Progenitor cell of endocrine pancreas (in vitro differentiated cells): ENCODE measurements around the gene CALN1. TPM values are rescaled to one million over a fixed set of nuclear protein-coding genes. Genes with fewer than 3 reads are reported as not detected.

ENCODE experiments used
- DNase-seq: peaks from one replicate; pipeline ENCODE4 v3.0.0; 2021; ENCODE audit warnings: low spot score; ENCODE audit not compliant: unreplicated experiment
- H3K27ac Mint-ChIP-seq: 2 replicates; pipeline ENCODE4 v1.8.0; 2021; ENCODE audit warnings: mild to moderate bottlenecking, moderate library complexity, mixed read lengths
- H3K27me3 Mint-ChIP-seq: 2 replicates; pipeline ENCODE4 v1.8.0; 2021; ENCODE audit warnings: mixed read lengths
- H3K36me3 Mint-ChIP-seq: 2 replicates; pipeline ENCODE4 v1.8.0; 2022; ENCODE audit warnings: mixed read lengths; ENCODE audit not compliant: insufficient read depth
- H3K4me1 Mint-ChIP-seq: 2 replicates; pipeline ENCODE4 v1.8.0; 2021; ENCODE audit warnings: low read depth, mixed read lengths
- H3K4me3 Mint-ChIP-seq: 2 replicates; pipeline ENCODE4 v1.8.0; 2021; ENCODE audit warnings: low read depth, mild to moderate bottlenecking, moderate library complexity, mixed read lengths
- H3K9me3 Mint-ChIP-seq: 2 replicates; pipeline ENCODE4 v1.8.0; 2021; ENCODE audit warnings: low read depth, mixed read lengths
- total RNA-seq: library from RNA; stranded (reverse); gene quantifications from 2 replicates; pipeline ENCODE4 v1.2.1, GENCODE V29; 2021
- TF ChIP-seq, protein P1 (sequence below): fragments of 200-600 bp; sonication (generic); IDR thresholded peaks from one replicate; pipeline ENCODE4 v1.5.0; 2021; ENCODE audit warnings: antibody characterized with exemption, mild to moderate bottlenecking; ENCODE audit not compliant: unreplicated experiment

Gene CALN1
- total RNA-seq, 1 donor from 2014 or later: 0.79 TPM

GRCh38 chr7:72152161-72153131 is 259.7 kb downstream of the CALN1 start:
- DNase-seq: no peak
- Mint-ChIP-seq H3K4me1 (peaks cover 12% of the 10 kb centered on the region), H3K27ac (peak overlapping the region; percentile 84), H3K36me3 (peaks cover 2% of the 10 kb centered on the region), H3K27me3 (peaks cover 57% of the 10 kb centered on the region), H3K4me3 (no peak overlapping the region), H3K9me3 (no peaks in the 10 kb centered on the region)
- TF ChIP-seq, protein P1, sequence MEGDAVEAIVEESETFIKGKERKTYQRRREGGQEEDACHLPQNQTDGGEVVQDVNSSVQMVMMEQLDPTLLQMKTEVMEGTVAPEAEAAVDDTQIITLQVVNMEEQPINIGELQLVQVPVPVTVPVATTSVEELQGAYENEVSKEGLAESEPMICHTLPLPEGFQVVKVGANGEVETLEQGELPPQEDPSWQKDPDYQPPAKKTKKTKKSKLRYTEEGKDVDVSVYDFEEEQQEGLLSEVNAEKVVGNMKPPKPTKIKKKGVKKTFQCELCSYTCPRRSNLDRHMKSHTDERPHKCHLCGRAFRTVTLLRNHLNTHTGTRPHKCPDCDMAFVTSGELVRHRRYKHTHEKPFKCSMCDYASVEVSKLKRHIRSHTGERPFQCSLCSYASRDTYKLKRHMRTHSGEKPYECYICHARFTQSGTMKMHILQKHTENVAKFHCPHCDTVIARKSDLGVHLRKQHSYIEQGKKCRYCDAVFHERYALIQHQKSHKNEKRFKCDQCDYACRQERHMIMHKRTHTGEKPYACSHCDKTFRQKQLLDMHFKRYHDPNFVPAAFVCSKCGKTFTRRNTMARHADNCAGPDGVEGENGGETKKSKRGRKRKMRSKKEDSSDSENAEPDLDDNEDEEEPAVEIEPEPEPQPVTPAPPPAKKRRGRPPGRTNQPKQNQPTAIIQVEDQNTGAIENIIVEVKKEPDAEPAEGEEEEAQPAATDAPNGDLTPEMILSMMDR: no peak

DNA sequence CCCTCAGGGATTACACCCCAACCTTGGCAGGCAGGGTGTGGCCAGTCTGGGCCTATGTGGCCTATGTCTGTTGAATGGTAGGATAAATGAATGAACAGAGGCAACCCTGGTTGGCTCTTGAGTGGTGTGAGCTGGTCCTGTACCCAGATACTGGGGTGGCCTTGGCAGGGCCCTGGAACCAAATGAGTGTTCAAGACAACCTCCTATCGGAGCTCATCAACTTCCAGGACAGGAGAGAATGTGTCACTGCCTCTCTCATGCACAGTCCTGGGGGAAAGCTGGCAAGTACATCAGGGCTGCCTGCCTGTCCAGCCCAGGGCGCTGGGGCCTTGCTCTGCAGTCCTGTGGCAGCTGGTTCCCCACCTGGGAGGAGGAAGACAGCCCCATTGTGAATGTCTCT is 271.6 kb downstream of the CALN1 start:
- Mint-ChIP-seq H3K36me3 (peaks cover 1% of the 10 kb centered on the region), H3K4me1 (no peaks in the 10 kb centered on the region), H3K9me3 (peaks cover 31% of the 10 kb centered on the region), H3K4me3 (no peak overlapping the region), H3K27me3 (peaks cover 14% of the 10 kb centered on the region), H3K27ac (no peak overlapping the region)
- TF ChIP-seq, protein P1: no peak
- no peak for DNase-seq

- Mint-ChIP-seq H3K4me3 (no peak overlapping the region), H3K36me3 (no peaks in the 10 kb centered on the region), H3K4me1 (peaks cover 17% of the 10 kb centered on the region), H3K27ac (no peak overlapping the region), H3K27me3 (peaks cover 3% of the 10 kb centered on the region), H3K9me3 (peaks cover 13% of the 10 kb centered on the region)
- DNase-seq: no peak
- TF ChIP-seq, protein P1: no peak
Measured at GRCh38 chr7:72127136-72127535, 285.0 kb downstream of the CALN1 start.

GRCh38 chr7:72123913-72124312 is 288.2 kb downstream of the CALN1 start:
- no peak for DNase-seq
- no peaks in the 10 kb centered on the region for H3K9me3 Mint-ChIP-seq
- H3K4me1 Mint-ChIP-seq: peaks cover 21% of the 10 kb centered on the region
- TF ChIP-seq, protein P1: no peak
- H3K27ac Mint-ChIP-seq: no peak overlapping the region
- no peaks in the 10 kb centered on the region for H3K36me3 Mint-ChIP-seq
- H3K27me3 Mint-ChIP-seq: peaks cover 3% of the 10 kb centered on the region
- no peak overlapping the region for H3K4me3 Mint-ChIP-seq

- no peaks in the 10 kb centered on the region for H3K36me3 Mint-ChIP-seq
- TF ChIP-seq, protein P1: no peak
- H3K4me1 Mint-ChIP-seq: peaks cover 11% of the 10 kb centered on the region
- no peak for DNase-seq
- no peak overlapping the region for H3K4me3 Mint-ChIP-seq
- peaks cover 10% of the 10 kb centered on the region for H3K9me3 Mint-ChIP-seq
- H3K27ac Mint-ChIP-seq: peak overlapping the region; percentile 62
- H3K27me3 Mint-ChIP-seq: no peaks in the 10 kb centered on the region
Measured at GRCh38 chr7:72118366-72118765, 293.8 kb downstream of the CALN1 start.
